ENCODE data around the gene SFMBT1. TPM values are rescaled to one million over a fixed set of nuclear protein-coding genes. Genes with fewer than 3 reads are reported as not detected.

SFMBT1 gene
- total RNA-seq, 2 donors from 2014 or later: 16.7 to 17.4 TPM

DNA sequence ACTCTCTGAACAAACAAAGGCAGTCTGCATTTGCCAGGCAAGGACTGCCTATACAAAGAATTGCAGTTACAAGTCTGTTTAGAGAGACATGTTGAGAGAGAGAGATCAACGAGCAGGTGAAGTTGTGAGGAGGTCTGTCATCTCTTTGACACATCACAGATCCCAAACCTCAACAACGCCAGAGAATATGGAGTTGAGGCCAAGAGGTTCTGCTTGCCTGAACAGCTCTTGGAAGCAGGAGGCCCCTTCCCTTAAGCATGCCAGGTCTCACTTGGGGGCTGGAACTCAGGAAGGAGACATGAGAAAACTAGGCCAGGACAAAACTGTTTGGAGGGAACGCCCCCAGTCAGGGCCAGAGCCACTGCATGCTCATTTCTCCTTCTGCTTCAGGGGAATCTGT, 188.7 kb downstream of the SFMBT1 start:
- TF ChIP-seq, protein P1, sequence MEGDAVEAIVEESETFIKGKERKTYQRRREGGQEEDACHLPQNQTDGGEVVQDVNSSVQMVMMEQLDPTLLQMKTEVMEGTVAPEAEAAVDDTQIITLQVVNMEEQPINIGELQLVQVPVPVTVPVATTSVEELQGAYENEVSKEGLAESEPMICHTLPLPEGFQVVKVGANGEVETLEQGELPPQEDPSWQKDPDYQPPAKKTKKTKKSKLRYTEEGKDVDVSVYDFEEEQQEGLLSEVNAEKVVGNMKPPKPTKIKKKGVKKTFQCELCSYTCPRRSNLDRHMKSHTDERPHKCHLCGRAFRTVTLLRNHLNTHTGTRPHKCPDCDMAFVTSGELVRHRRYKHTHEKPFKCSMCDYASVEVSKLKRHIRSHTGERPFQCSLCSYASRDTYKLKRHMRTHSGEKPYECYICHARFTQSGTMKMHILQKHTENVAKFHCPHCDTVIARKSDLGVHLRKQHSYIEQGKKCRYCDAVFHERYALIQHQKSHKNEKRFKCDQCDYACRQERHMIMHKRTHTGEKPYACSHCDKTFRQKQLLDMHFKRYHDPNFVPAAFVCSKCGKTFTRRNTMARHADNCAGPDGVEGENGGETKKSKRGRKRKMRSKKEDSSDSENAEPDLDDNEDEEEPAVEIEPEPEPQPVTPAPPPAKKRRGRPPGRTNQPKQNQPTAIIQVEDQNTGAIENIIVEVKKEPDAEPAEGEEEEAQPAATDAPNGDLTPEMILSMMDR (IDR thresholded peaks at IDR 0.05): no peak
- H3K36me3 ChIP-seq: peaks cover 4% of the 10 kb centered on the region
- no peaks in the 10 kb centered on the region for H3K9me3 ChIP-seq
- no peak overlapping the region for H3K27ac ChIP-seq
- DNase-seq (ENCODE audit: low spot score): no peak
- H3K4me1 ChIP-seq: no peaks in the 10 kb centered on the region
- H3K4me3 ChIP-seq: no peak overlapping the region
- no peaks in the 10 kb centered on the region for H3K27me3 ChIP-seq

DNA sequence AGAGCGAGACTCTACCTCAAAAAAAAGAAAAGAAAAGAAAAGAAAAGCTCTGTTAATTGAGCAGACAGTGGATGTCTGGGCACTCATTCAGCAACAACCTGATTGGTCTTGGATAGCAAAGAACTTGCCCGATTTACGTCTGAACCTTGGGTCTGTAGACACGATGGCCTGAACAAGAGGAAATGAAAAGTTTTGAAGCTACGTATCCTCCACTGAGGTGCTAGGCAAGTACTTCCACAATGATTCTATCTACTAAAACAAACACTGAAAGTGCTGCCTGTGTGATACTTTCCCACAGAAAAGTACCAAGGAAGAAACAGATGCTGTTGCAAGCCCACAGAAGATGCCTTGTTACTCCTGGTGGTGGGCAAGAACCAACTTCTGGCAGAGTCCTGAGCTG, 189.2 kb downstream of the SFMBT1 start:
- no peaks in the 10 kb centered on the region for H3K4me1 ChIP-seq
- H3K4me3 ChIP-seq: no peak overlapping the region
- no peak overlapping the region for H3K27ac ChIP-seq
- TF ChIP-seq, protein P1 (IDR thresholded peaks at IDR 0.05): no peak
- DNase-seq (ENCODE audit: low spot score): no peak
- no peaks in the 10 kb centered on the region for H3K27me3 ChIP-seq
- no peaks in the 10 kb centered on the region for H3K9me3 ChIP-seq
- peaks cover 9% of the 10 kb centered on the region for H3K36me3 ChIP-seq

DNA sequence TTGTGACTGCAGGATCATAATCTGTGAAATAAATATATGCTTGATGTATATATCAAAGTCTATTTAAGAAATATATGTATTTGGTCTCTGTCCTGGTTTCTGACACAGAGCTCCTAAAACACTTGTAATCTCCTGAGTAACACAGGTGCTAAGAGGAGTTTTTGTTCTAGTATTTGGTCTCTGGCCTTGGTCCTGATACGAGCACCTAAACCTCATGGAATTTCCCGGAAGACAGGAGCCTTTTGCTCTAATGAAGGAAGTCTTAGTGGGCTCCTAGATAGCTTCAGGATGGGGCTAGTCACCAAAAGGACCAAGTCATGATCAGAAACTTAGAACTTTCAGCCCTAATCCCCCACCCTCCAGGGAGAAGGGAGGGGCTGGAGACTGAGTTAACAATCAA, 191.9 kb downstream of the SFMBT1 start:
- H3K36me3 ChIP-seq: peaks cover 26% of the 10 kb centered on the region

More for the DNA sequence above, 191.9 kb downstream of the SFMBT1 start:
- no peaks in the 10 kb centered on the region for H3K4me1 ChIP-seq
- no peaks in the 10 kb centered on the region for H3K9me3 ChIP-seq
- no peak overlapping the region for H3K27ac ChIP-seq
- H3K4me3 ChIP-seq: no peak overlapping the region
- DNase-seq (ENCODE audit: low spot score): no peak
- TF ChIP-seq, protein P1 (IDR thresholded peaks at IDR 0.05): no peak
- H3K27me3 ChIP-seq: no peaks in the 10 kb centered on the region

Other genes with a start within 250 kb of the SFMBT1 start
- gene ITIH4, start 215.4 kb downstream of the SFMBT1 start, total RNA-seq: 1 to 10 TPM in 1 of 2 donors, not detected in 1; 1.2 TPM
- 10 to 100 TPM; 43.8 to 45.0 TPM for gene MUSTN1, start 211.1 kb downstream of the SFMBT1 start, total RNA-seq
- gene STIMATE, start 148.5 kb downstream of the SFMBT1 start, total RNA-seq: 10 to 100 TPM in 1 of 2 donors, 1 to 10 TPM in 1; 7.6 to 10.3 TPM
- 1 to 10 TPM; 6.2 to 6.8 TPM for gene RFT1, start 84.4 kb upstream of the SFMBT1 start, total RNA-seq
- gene PRKCD, start 115.1 kb upstream of the SFMBT1 start, total RNA-seq: 10 to 100 TPM; 11.1 to 14.8 TPM
- gene TKT, start 209.9 kb upstream of the SFMBT1 start, total RNA-seq: 10 to 100 TPM; 48.8 to 62.8 TPM

Measured in right atrium auricular region (tissue), 2 donors.